ENCODE data around the gene TEX35.

DNA sequence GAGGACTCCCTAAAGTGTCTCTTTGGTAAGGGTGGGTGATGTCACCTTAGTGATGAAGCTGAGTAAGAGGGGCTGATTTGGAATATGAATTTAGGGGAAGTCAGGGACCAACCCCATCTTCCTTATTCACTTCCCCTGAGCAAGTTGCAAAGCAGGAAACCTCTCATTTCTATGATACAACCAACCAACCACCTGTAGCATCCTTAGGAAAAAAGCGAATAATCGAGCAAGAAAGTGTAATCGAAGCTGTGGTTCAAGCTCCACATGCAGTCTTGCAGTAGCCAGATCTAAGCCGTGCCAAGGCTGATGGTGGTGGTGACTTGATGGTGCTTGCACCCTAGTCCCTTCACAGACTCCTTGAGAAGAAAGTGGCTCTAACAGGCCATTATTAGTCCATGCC lies 3.2 kb downstream of the TEX35 start:
- no peak for TF ChIP-seq NFRKB (IDR thresholded peaks at IDR 0.05)
- TF ChIP-seq FOXM1 (IDR thresholded peaks at IDR 0.05; ENCODE audit: borderline replicate concordance): no peak
- TF ChIP-seq TARDBP (IDR thresholded peaks at IDR 0.05): no peak
